ENCODE data around the gene DKK2.

GRCh38 chr4:106907216-106907615 is 128.9 kb downstream of the DKK2 start:
- TF ChIP-seq CTCF (conservative IDR thresholded peaks at IDR 0.05; ENCODE audit: low read depth, low read length) (no peak), EZH2phosphoT487 (IDR thresholded peaks at IDR 0.05; ENCODE audit: borderline replicate concordance, low read length) (no peak), EZH2 (IDR thresholded peaks at IDR 0.05; ENCODE audit: low read length, unreplicated experiment) (no peak)

All from PC-3 (cell line).